ENCODE measurements around the gene BRPF1.
A peak's percentile ranks its signal among the peaks of the same experiment; 100 is the strongest.

Gene BRPF1

DNA sequence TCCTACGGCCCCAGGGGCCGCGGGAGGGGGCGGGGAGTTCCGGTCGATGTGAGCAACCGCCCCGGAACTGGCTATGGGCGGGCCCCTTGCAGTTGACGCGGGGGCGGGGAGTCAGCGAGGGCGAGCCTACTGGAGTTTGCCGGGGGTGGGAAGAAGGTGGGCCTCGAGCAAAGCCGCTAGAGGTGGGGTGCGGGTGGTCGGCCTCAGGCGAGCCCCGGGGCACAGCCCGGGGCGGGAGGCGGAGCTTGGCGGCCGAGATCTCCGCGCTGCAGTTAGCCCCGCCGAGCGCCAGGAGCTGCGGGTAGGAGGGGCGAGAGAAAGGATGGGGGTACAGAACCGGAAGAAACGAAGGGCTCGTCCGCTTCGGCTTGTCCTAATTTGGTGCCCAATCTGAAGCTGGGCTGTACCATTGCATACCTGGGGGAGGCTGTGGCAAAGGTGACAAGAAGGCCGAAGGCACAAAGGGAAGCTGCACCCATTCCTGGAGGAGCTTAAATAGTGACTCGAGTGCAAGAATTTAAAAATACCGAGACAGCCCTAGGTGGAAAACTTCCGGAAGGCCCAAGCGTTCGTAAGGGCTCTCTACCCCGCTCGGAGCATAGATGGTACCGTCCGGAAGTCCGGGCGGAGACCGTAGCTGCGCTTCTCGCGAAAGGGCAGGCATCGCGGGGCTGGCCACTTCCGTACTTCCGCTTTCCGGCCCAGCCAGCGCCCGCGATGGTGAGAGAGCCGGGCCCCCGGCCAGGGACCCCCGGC, 61.0 kb downstream of the BRPF1 start, which contains the start of the genes ARPC4 and TADA3:
ARPC4 (plus strand) TSS at position 678 of the 756 bp plus-strand sequence; CDS start at position 718, 40 bp downstream.
TADA3 (minus strand) TSS at position 69 of the 756 bp plus-strand sequence. CDS start 1,007 bp downstream, outside the sequence.
- H3K9me3 Mint-ChIP-seq (ENCODE audit: low read depth), result no peaks in the 10 kb centered on the region
- H3K4me3 Mint-ChIP-seq, result peak within 1 kb of the TSS; percentile 99
- no peaks in the 10 kb centered on the region for H3K27me3 Mint-ChIP-seq
- peak within 1 kb of the TSS; percentile 100 for H3K27ac Mint-ChIP-seq
- H3K36me3 Mint-ChIP-seq, result peaks cover 23% of the 10 kb centered on the region
- H3K4me1 Mint-ChIP-seq (ENCODE audit: low read depth), result peaks cover 63% of the 10 kb centered on the region

GRCh38 chr3:9793161-9793781, 61.7 kb downstream of the BRPF1 start:
- Mint-ChIP-seq H3K9me3 (ENCODE audit: low read depth) (no peaks in the 10 kb centered on the region), H3K27me3 (no peaks in the 10 kb centered on the region), H3K4me1 (ENCODE audit: low read depth) (peaks cover 65% of the 10 kb centered on the region), H3K4me3 (peak overlapping the region; percentile 99), H3K36me3 (peaks cover 20% of the 10 kb centered on the region), H3K27ac (peak overlapping the region; percentile 100)

GRCh38 chr3:9794400-9794799, 62.9 kb downstream of the BRPF1 start:
- peak overlapping the region; percentile 100 for H3K27ac Mint-ChIP-seq
- H3K4me3 Mint-ChIP-seq, result peak overlapping the region; percentile 99
- no peaks in the 10 kb centered on the region for H3K27me3 Mint-ChIP-seq
- H3K36me3 Mint-ChIP-seq, result peaks cover 17% of the 10 kb centered on the region
- H3K9me3 Mint-ChIP-seq (ENCODE audit: low read depth), result no peaks in the 10 kb centered on the region
- peaks cover 62% of the 10 kb centered on the region for H3K4me1 Mint-ChIP-seq (ENCODE audit: low read depth)

DNA sequence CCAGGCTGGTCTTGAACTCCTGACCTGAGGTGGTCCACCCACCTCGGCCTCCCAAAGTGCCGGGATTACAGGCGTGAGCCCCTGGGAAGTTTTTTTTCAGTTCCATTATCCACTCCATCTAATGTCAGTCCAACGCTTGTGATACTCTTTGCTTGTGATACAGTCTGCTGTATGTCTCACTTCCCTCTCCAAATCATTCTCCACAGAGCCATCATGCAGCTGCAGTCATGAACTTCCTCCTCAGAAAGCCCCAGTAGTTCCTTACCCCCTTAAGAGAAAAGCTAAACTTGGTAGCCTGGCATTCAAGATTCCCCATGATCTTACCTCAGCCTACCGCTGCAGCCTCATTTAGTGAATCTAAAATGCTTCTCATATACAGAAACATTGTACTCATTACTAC, 63.7 kb downstream of the BRPF1 start:
- Mint-ChIP-seq H3K27me3 (no peaks in the 10 kb centered on the region), H3K4me1 (ENCODE audit: low read depth) (peaks cover 60% of the 10 kb centered on the region)

GRCh38 chr3:9797196-9797945, 65.8 kb downstream of the BRPF1 start:
- Mint-ChIP-seq H3K27ac (peak overlapping the region; percentile 31), H3K4me1 (ENCODE audit: low read depth) (peaks cover 44% of the 10 kb centered on the region), H3K27me3 (no peaks in the 10 kb centered on the region), H3K9me3 (ENCODE audit: low read depth) (no peaks in the 10 kb centered on the region), H3K4me3 (no peak overlapping the region), H3K36me3 (peaks cover 13% of the 10 kb centered on the region)

More for the DNA sequence above, 63.7 kb downstream of the BRPF1 start:
- Mint-ChIP-seq H3K27ac (peak overlapping the region; percentile 91), H3K9me3 (ENCODE audit: low read depth) (no peaks in the 10 kb centered on the region), H3K36me3 (peaks cover 13% of the 10 kb centered on the region), H3K4me3 (peak overlapping the region; percentile 85)
